ENCODE results near the gene NTHL1. TPM values are rescaled to one million over a fixed set of nuclear protein-coding genes. Genes with fewer than 3 reads are reported as not detected.

NTHL1 gene
- total and polyA plus RNA-seq, 2 of the 13 experiments (the other 11 are each of a cell fraction or from before 2014, with no cell fraction given): 47.5 to 64.9 TPM

DNA sequence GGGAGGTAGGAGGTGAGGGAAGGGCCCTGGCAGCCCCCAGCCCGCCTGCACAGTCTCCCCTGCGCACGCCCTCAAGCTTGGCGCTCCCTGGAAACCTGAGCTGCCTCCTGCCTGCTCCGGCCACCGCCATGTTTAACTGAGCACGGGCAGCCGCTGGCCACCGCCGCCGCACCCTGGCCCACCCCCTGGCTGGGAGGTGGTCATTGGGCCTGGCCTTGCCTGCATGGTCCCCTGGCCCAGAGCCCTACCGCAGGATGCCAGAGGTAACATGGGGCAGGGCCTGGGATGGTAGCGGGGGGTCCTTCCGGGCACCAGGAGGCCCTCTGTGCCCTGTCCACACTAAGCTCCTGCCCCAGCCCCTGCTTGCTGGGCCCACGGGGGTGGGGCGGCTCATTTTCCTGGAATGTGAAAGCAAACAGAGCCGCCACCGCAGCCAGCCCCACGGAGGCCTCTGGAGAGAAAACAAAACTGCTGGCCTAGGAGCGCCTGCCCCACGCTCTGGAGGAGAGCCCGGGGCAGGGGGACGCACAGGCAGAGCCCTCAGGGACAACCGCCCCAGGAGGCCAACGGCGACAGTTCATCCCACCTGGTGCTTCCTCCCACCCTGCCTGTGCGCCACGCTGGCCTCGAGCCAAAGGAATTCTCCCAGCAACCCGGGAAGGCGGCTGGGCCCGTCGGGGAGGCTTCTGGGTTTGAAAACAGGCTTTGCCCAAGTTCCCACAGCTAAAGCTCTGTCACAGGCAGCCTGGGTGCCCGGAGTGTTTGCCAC, 12.0 kb downstream of the NTHL1 start (continued):
- TF ChIP-seq DMAP1 (CRISPR knock-in tag; IDR thresholded peaks at IDR 0.05): peak; percentile 91
- TF ChIP-seq ZSCAN29 (CRISPR knock-in tag; conservative IDR thresholded peaks at IDR 0.05): 0 out of 2 replicates have a peak, but pooled peaks have one; percentile 23
- TF ChIP-seq DR1 (CRISPR knock-in tag; IDR thresholded peaks at IDR 0.05): peak; percentile 81
- TF ChIP-seq, protein P1, sequence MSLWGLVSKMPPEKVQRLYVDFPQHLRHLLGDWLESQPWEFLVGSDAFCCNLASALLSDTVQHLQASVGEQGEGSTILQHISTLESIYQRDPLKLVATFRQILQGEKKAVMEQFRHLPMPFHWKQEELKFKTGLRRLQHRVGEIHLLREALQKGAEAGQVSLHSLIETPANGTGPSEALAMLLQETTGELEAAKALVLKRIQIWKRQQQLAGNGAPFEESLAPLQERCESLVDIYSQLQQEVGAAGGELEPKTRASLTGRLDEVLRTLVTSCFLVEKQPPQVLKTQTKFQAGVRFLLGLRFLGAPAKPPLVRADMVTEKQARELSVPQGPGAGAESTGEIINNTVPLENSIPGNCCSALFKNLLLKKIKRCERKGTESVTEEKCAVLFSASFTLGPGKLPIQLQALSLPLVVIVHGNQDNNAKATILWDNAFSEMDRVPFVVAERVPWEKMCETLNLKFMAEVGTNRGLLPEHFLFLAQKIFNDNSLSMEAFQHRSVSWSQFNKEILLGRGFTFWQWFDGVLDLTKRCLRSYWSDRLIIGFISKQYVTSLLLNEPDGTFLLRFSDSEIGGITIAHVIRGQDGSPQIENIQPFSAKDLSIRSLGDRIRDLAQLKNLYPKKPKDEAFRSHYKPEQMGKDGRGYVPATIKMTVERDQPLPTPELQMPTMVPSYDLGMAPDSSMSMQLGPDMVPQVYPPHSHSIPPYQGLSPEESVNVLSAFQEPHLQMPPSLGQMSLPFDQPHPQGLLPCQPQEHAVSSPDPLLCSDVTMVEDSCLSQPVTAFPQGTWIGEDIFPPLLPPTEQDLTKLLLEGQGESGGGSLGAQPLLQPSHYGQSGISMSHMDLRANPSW (CRISPR knock-in tag; IDR thresholded peaks at IDR 0.05; ENCODE audit: borderline replicate concordance): peak; percentile 67; the same call in 1 of the 2 replicates
- TF ChIP-seq KMT2A (CRISPR knock-in tag; IDR thresholded peaks at IDR 0.05): peak; percentile 74; the same call in 1 of the 2 replicates
- no peak for TF ChIP-seq ZNF34 (CRISPR knock-in tag; IDR thresholded peaks at IDR 0.05; ENCODE audit: borderline replicate concordance)
- no peak for TF ChIP-seq ZNF549 (CRISPR knock-in tag; IDR thresholded peaks at IDR 0.05)
- TF ChIP-seq, protein P2, sequence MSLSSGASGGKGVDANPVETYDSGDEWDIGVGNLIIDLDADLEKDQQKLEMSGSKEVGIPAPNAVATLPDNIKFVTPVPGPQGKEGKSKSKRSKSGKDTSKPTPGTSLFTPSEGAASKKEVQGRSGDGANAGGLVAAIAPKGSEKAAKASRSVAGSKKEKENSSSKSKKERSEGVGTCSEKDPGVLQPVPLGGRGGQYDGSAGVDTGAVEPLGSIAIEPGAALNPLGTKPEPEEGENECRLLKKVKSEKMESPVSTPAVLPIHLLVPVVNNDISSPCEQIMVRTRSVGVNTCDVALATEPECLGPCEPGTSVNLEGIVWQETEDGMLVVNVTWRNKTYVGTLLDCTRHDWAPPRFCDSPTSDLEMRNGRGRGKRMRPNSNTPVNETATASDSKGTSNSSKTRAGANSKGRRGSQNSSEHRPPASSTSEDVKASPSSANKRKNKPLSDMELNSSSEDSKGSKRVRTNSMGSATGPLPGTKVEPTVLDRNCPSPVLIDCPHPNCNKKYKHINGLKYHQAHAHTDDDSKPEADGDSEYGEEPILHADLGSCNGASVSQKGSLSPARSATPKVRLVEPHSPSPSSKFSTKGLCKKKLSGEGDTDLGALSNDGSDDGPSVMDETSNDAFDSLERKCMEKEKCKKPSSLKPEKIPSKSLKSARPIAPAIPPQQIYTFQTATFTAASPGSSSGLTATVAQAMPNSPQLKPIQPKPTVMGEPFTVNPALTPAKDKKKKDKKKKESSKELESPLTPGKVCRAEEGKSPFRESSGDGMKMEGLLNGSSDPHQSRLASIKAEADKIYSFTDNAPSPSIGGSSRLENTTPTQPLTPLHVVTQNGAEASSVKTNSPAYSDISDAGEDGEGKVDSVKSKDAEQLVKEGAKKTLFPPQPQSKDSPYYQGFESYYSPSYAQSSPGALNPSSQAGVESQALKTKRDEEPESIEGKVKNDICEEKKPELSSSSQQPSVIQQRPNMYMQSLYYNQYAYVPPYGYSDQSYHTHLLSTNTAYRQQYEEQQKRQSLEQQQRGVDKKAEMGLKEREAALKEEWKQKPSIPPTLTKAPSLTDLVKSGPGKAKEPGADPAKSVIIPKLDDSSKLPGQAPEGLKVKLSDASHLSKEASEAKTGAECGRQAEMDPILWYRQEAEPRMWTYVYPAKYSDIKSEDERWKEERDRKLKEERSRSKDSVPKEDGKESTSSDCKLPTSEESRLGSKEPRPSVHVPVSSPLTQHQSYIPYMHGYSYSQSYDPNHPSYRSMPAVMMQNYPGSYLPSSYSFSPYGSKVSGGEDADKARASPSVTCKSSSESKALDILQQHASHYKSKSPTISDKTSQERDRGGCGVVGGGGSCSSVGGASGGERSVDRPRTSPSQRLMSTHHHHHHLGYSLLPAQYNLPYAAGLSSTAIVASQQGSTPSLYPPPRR (CRISPR knock-in tag; IDR thresholded peaks at IDR 0.05; ENCODE audit: borderline replicate concordance): peak; percentile 65; the same call in 1 of the 2 replicates
- TF ChIP-seq ZKSCAN8 (CRISPR knock-in tag; IDR thresholded peaks at IDR 0.05; ENCODE audit: borderline replicate concordance): peak; percentile 85; the same call in 1 of the 2 replicates
- TF ChIP-seq ZNF235 (CRISPR knock-in tag; IDR thresholded peaks at IDR 0.05; ENCODE audit: borderline replicate concordance): peak; percentile 61; the same call in 1 of the 2 replicates
- TF ChIP-seq SAFB2 (CRISPR knock-in tag; IDR thresholded peaks at IDR 0.05; ENCODE audit: borderline replicate concordance, low read depth): 0 out of 2 replicates have a peak, but pooled peaks have one; percentile 44
- no peak for TF ChIP-seq FOXK2 (IDR thresholded peaks at IDR 0.05)
- TF ChIP-seq, protein P3, sequence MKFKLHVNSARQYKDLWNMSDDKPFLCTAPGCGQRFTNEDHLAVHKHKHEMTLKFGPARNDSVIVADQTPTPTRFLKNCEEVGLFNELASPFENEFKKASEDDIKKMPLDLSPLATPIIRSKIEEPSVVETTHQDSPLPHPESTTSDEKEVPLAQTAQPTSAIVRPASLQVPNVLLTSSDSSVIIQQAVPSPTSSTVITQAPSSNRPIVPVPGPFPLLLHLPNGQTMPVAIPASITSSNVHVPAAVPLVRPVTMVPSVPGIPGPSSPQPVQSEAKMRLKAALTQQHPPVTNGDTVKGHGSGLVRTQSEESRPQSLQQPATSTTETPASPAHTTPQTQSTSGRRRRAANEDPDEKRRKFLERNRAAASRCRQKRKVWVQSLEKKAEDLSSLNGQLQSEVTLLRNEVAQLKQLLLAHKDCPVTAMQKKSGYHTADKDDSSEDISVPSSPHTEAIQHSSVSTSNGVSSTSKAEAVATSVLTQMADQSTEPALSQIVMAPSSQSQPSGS (CRISPR knock-in tag; IDR thresholded peaks at IDR 0.05): peak; percentile 46; the same call in 1 of the 2 replicates
- peak; percentile 72; the same call in 1 of the 2 replicates for TF ChIP-seq KDM2A (CRISPR knock-in tag; IDR thresholded peaks at IDR 0.05; ENCODE audit: borderline replicate concordance, low read depth)
- TF ChIP-seq TMF1 (CRISPR knock-in tag; IDR thresholded peaks at IDR 0.05; ENCODE audit: low read depth): no peak
- TF ChIP-seq NCOR1 (IDR thresholded peaks at IDR 0.05; ENCODE audit: borderline replicate concordance, low read length): no peak
- TF ChIP-seq RARG (CRISPR knock-in tag; IDR thresholded peaks at IDR 0.05; ENCODE audit: low read depth): no peak
- 0 out of 2 replicates have a peak, but pooled peaks have one; percentile 36 for TF ChIP-seq ZNF530 (CRISPR knock-in tag; IDR thresholded peaks at IDR 0.05; ENCODE audit: low read depth)
- no peak for TF ChIP-seq PHB2 (IDR thresholded peaks at IDR 0.05; ENCODE audit: partially characterized antibody)
- peak; percentile 64 for TF ChIP-seq YEATS2 (CRISPR knock-in tag; IDR thresholded peaks at IDR 0.05; ENCODE audit: borderline replicate concordance)
- peak; percentile 90 for TF ChIP-seq POLR2G (IDR thresholded peaks at IDR 0.05; ENCODE audit: low read depth, low read length)
